ENCODE results near the gene PAIP2.
"Not testable (repeated sequence)": the region's sequence is repeated elsewhere in the genome, so short reads cannot be mapped to it uniquely, and the experiment has no call there.

DNA sequence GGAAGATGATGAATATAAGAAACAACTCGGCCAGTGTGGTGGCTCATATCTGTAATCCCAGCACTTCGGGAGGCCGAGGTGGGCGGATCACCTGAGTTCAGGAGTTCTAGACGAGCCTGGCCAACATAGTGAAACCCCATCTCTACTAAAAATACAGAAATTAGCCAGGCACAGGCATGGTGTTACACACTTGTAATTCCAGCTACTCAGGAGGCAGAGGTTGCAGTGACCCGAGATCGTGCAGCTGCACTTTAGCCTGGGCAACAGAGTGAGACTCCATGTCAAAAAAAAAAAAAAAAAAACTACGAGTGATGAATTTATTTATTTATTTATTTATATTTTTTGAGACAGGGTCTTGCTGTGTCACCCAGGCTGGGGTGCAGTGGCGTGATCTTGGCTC is 6.2 kb downstream of the PAIP2 start:
- TF ChIP-seq, protein P1, sequence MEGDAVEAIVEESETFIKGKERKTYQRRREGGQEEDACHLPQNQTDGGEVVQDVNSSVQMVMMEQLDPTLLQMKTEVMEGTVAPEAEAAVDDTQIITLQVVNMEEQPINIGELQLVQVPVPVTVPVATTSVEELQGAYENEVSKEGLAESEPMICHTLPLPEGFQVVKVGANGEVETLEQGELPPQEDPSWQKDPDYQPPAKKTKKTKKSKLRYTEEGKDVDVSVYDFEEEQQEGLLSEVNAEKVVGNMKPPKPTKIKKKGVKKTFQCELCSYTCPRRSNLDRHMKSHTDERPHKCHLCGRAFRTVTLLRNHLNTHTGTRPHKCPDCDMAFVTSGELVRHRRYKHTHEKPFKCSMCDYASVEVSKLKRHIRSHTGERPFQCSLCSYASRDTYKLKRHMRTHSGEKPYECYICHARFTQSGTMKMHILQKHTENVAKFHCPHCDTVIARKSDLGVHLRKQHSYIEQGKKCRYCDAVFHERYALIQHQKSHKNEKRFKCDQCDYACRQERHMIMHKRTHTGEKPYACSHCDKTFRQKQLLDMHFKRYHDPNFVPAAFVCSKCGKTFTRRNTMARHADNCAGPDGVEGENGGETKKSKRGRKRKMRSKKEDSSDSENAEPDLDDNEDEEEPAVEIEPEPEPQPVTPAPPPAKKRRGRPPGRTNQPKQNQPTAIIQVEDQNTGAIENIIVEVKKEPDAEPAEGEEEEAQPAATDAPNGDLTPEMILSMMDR (IDR thresholded peaks at IDR 0.05): not testable (repeated sequence)
- TF ChIP-seq POLR2AphosphoS5 (IDR thresholded peaks at IDR 0.05); EP300 (IDR thresholded peaks at IDR 0.05); POLR2A (IDR thresholded peaks at IDR 0.05; ENCODE audit: low read depth): not testable (repeated sequence)

Data from esophagus muscularis mucosa (tissue), 4 donors.